ENCODE results near the gene PAFAH2. TPM values are rescaled to one million over a fixed set of nuclear protein-coding genes. Genes with fewer than 3 reads are reported as not detected.

PAFAH2 gene
- polyA plus RNA-seq, 1 of the 3 experiments (the other 2 are of a cell fraction), result 10.8 TPM

DNA sequence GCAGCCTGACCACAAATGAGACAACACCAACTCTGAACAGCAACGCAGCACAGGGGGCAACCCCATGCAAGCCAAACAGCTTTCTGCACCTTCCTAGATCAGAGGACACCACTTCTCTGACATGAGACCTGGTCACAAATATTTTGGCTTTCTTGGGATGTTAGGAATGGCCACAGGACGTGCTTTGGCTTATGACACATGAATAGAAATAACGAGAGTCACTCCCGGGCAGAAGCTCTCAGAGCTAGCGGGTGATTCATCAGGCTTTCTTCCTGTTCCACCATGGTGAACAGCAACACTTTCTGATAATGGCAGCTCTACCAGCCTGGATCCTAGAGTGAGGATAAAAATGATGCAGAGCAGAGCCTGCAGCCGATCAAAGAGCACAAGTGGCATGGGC lies 39.4 kb downstream of the PAFAH2 start (continued):
- TF ChIP-seq RFX5 (IDR thresholded peaks at IDR 0.05; ENCODE audit: low read length) (no peak), NRF1 (IDR thresholded peaks at IDR 0.05; ENCODE audit: low read depth, low read length) (no peak), RCOR1 (IDR thresholded peaks at IDR 0.05; ENCODE audit: low read length) (no peak), CHD2 (IDR thresholded peaks at IDR 0.05; ENCODE audit: low read length, partially characterized antibody) (no peak), GABPA (IDR thresholded peaks at IDR 0.05; ENCODE audit: low read depth) (no peak), TAF1 (IDR thresholded peaks at IDR 0.05; ENCODE audit: borderline replicate concordance, low read depth, low read length) (no peak), TEAD4 (IDR thresholded peaks at IDR 0.05; ENCODE audit: borderline replicate concordance, insufficient read depth) (peak; percentile 11; the same call in 1 of the 2 replicates), POLR2AphosphoS5 (IDR thresholded peaks at IDR 0.05; ENCODE audit: low read depth, low read length) (no peak), FOXJ3 (CRISPR knock-in tag; IDR thresholded peaks at IDR 0.05) (no peak), YY1 (IDR thresholded peaks at IDR 0.05; ENCODE audit: low read depth) (no peak), MEF2A (IDR thresholded peaks at IDR 0.05; ENCODE audit: borderline replicate concordance, low read depth) (no peak), GATA2 (CRISPR knock-in tag; IDR thresholded peaks at IDR 0.05) (no peak), EZH2phosphoT487 (IDR thresholded peaks at IDR 0.05; ENCODE audit: borderline replicate concordance, low read depth) (no peak), EP300 (IDR thresholded peaks at IDR 0.05; ENCODE audit: borderline replicate concordance in 1 of 2, low read depth in 1 of 2, low read length in 1 of 2) (no peak)
- TF ChIP-seq, protein P1, sequence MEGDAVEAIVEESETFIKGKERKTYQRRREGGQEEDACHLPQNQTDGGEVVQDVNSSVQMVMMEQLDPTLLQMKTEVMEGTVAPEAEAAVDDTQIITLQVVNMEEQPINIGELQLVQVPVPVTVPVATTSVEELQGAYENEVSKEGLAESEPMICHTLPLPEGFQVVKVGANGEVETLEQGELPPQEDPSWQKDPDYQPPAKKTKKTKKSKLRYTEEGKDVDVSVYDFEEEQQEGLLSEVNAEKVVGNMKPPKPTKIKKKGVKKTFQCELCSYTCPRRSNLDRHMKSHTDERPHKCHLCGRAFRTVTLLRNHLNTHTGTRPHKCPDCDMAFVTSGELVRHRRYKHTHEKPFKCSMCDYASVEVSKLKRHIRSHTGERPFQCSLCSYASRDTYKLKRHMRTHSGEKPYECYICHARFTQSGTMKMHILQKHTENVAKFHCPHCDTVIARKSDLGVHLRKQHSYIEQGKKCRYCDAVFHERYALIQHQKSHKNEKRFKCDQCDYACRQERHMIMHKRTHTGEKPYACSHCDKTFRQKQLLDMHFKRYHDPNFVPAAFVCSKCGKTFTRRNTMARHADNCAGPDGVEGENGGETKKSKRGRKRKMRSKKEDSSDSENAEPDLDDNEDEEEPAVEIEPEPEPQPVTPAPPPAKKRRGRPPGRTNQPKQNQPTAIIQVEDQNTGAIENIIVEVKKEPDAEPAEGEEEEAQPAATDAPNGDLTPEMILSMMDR (IDR thresholded peaks at IDR 0.05), result no peak
- TF ChIP-seq, protein P2, sequence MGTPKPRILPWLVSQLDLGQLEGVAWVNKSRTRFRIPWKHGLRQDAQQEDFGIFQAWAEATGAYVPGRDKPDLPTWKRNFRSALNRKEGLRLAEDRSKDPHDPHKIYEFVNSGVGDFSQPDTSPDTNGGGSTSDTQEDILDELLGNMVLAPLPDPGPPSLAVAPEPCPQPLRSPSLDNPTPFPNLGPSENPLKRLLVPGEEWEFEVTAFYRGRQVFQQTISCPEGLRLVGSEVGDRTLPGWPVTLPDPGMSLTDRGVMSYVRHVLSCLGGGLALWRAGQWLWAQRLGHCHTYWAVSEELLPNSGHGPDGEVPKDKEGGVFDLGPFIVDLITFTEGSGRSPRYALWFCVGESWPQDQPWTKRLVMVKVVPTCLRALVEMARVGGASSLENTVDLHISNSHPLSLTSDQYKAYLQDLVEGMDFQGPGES (IDR thresholded peaks at IDR 0.05; ENCODE audit: low read depth, low read length), result no peak
- TF ChIP-seq, protein P3, sequence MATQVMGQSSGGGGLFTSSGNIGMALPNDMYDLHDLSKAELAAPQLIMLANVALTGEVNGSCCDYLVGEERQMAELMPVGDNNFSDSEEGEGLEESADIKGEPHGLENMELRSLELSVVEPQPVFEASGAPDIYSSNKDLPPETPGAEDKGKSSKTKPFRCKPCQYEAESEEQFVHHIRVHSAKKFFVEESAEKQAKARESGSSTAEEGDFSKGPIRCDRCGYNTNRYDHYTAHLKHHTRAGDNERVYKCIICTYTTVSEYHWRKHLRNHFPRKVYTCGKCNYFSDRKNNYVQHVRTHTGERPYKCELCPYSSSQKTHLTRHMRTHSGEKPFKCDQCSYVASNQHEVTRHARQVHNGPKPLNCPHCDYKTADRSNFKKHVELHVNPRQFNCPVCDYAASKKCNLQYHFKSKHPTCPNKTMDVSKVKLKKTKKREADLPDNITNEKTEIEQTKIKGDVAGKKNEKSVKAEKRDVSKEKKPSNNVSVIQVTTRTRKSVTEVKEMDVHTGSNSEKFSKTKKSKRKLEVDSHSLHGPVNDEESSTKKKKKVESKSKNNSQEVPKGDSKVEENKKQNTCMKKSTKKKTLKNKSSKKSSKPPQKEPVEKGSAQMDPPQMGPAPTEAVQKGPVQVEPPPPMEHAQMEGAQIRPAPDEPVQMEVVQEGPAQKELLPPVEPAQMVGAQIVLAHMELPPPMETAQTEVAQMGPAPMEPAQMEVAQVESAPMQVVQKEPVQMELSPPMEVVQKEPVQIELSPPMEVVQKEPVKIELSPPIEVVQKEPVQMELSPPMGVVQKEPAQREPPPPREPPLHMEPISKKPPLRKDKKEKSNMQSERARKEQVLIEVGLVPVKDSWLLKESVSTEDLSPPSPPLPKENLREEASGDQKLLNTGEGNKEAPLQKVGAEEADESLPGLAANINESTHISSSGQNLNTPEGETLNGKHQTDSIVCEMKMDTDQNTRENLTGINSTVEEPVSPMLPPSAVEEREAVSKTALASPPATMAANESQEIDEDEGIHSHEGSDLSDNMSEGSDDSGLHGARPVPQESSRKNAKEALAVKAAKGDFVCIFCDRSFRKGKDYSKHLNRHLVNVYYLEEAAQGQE (IDR thresholded peaks at IDR 0.05; ENCODE audit: low read depth, low read length), result no peak
- TF ChIP-seq, protein P4, sequence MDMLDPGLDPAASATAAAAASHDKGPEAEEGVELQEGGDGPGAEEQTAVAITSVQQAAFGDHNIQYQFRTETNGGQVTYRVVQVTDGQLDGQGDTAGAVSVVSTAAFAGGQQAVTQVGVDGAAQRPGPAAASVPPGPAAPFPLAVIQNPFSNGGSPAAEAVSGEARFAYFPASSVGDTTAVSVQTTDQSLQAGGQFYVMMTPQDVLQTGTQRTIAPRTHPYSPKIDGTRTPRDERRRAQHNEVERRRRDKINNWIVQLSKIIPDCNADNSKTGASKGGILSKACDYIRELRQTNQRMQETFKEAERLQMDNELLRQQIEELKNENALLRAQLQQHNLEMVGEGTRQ (IDR thresholded peaks at IDR 0.05; ENCODE audit: borderline replicate concordance, low read depth, low read length), result no peak

Data from SK-N-SH (cell line).